ENCODE results near the gene PGM2. TPM values are rescaled to one million over a fixed set of nuclear protein-coding genes. Genes with fewer than 3 reads are reported as not detected.
"Not testable (repeated sequence)": the region's sequence is repeated elsewhere in the genome, so short reads cannot be mapped to it uniquely, and the experiment has no call there.

PGM2 gene
- total RNA-seq, 2 donors from 2014 or later = 20.3 to 24.2 TPM

GRCh38 chr4:37812713-37813112 is 13.8 kb upstream of the PGM2 start:
- intact Hi-C loops (cut with DNase I) = no loop called here
- DNase-seq (ENCODE audit: low spot score) = no peak

- intact Hi-C loops (cut with DNase I) = no loop called here
- no peak for DNase-seq (ENCODE audit: low spot score)
Measured at GRCh38 chr4:37815591-37815990, 10.9 kb upstream of the PGM2 start.

- DNase-seq (ENCODE audit: low spot score) = no peak
- intact Hi-C loops (cut with DNase I) = no loop called here
Measured at GRCh38 chr4:37816006-37816405, 10.5 kb upstream of the PGM2 start.

GRCh38 chr4:37816719-37817118 is 9.8 kb upstream of the PGM2 start:
- intact Hi-C loops (cut with DNase I) = no loop called here
- no peak for DNase-seq (ENCODE audit: low spot score)

GRCh38 chr4:37818752-37819151 is 7.7 kb upstream of the PGM2 start:
- no peak for DNase-seq (ENCODE audit: low spot score)
- intact Hi-C loops (cut with DNase I) = no loop called here

GRCh38 chr4:37820458-37820857 is 6.0 kb upstream of the PGM2 start:
- intact Hi-C loops (cut with DNase I) = loop anchor here in 1 of 2 donors (10.0 kb wide), 1 partner anchor 74 kb away; the partner anchor contains the start of gene TBC1D1
- DNase-seq (ENCODE audit: low spot score) = not testable (repeated sequence)

- DNase-seq (ENCODE audit: low spot score) = no peak
- intact Hi-C loops (cut with DNase I) = loop anchor here in 1 of 2 donors (10.0 kb wide), 1 partner anchor 73 kb away; the partner anchor contains the start of gene TBC1D1
Measured at GRCh38 chr4:37821953-37822605, 4.4 kb upstream of the PGM2 start.

GRCh38 chr4:37825501-37825900 is 985 bp upstream of the PGM2 start:
- DNase-seq (ENCODE audit: low spot score) = not testable (repeated sequence)
- intact Hi-C loops (cut with DNase I) = loop anchor here in 1 of 2 donors (10.0 kb wide), 1 partner anchor 69 kb away; the partner anchor contains the start of gene TBC1D1

GRCh38 chr4:37825968-37826294 is 555 bp upstream of the PGM2 start:
- DNase-seq (ENCODE audit: low spot score) = no peak
- intact Hi-C loops (cut with DNase I) = loop anchor here in 1 of 2 donors (10.0 kb wide), 1 partner anchor 69 kb away; the partner anchor contains the start of gene TBC1D1

GRCh38 chr4:37827030-37827685 is 672 bp downstream of the PGM2 start:
- intact Hi-C loops (cut with DNase I) = loop anchor here in 1 of 2 donors (10.0 kb wide), 1 partner anchor 68 kb away; the partner anchor contains the start of gene TBC1D1
- peak; percentile 82 for DNase-seq (ENCODE audit: low spot score)

- intact Hi-C loops (cut with DNase I) = loop anchor here in 1 of 2 donors (10.0 kb wide), 1 partner anchor 67 kb away; the partner anchor contains the start of gene TBC1D1
- no peak for DNase-seq (ENCODE audit: low spot score)
Measured at GRCh38 chr4:37827802-37828321, 1.4 kb downstream of the PGM2 start.

GRCh38 chr4:37828843-37829242 is 2.4 kb downstream of the PGM2 start:
- intact Hi-C loops (cut with DNase I) = loop anchor here in 1 of 2 donors (10.0 kb wide), 1 partner anchor 66 kb away; the partner anchor contains the start of gene TBC1D1
- DNase-seq (ENCODE audit: low spot score) = no peak

GRCh38 chr4:37830640-37831039 is 4.2 kb downstream of the PGM2 start:
- no peak for DNase-seq (ENCODE audit: low spot score)
- intact Hi-C loops (cut with DNase I) = no loop called here

- DNase-seq (ENCODE audit: low spot score) = no peak
- intact Hi-C loops (cut with DNase I) = no loop called here
Measured at GRCh38 chr4:37835031-37835430, 8.5 kb downstream of the PGM2 start.

- intact Hi-C loops (cut with DNase I) = no loop called here
- DNase-seq (ENCODE audit: low spot score) = no peak
Measured at GRCh38 chr4:37835806-37836205, 9.3 kb downstream of the PGM2 start.

- intact Hi-C loops (cut with DNase I) = no loop called here
- DNase-seq (ENCODE audit: low spot score) = no peak
Measured at GRCh38 chr4:37836274-37836673, 9.8 kb downstream of the PGM2 start.

- intact Hi-C loops (cut with DNase I) = no loop called here
- DNase-seq (ENCODE audit: low spot score) = no peak
Measured at GRCh38 chr4:37836838-37837440, 10.5 kb downstream of the PGM2 start.

GRCh38 chr4:37837446-37837845 is 11.0 kb downstream of the PGM2 start:
- no peak for DNase-seq (ENCODE audit: low spot score)
- intact Hi-C loops (cut with DNase I) = no loop called here

- intact Hi-C loops (cut with DNase I) = no loop called here
Measured at GRCh38 chr4:37839426-37839825, 12.9 kb downstream of the PGM2 start.

GRCh38 chr4:37844204-37844603 is 17.7 kb downstream of the PGM2 start:
- intact Hi-C loops (cut with DNase I) = no loop called here
- no peak for DNase-seq (ENCODE audit: low spot score)

More at GRCh38 chr4:37839426-37839825, 12.9 kb downstream of the PGM2 start:
- no peak for DNase-seq (ENCODE audit: low spot score)

All from posterior vena cava (tissue), 2 donors.